H1 (cell line): ENCODE measurements around the gene PLD2. TPM values are rescaled to one million over a fixed set of nuclear protein-coding genes. Genes with fewer than 3 reads are reported as not detected.

ENCODE experiments used
- CTCF ChIA-PET: fragments of 300-600 bp; sonication (Branson Sonifier 250); formaldehyde crosslinking; loops from one replicate; lab custom pipeline; 2021; ENCODE audit not compliant: partially characterized antibody; lab: Charles Lee
- POLR2A ChIA-PET: fragments of 300-600 bp; sonication (Branson Sonifier 250); formaldehyde crosslinking; loops from one replicate; lab custom pipeline; 2021; ENCODE audit warnings: inconsistent platforms; ENCODE audit not compliant: partially characterized antibody; lab: Charles Lee
- DNase-seq, 2 experiments: peaks; one replicate each; pipeline versions ENCODE4 v3.0.0 to v3.0.0-alpha.2; 2010 to 2022; ENCODE audit warnings: low spot score in 2 of 2, low read depth in 1 of 2, mixed read lengths in 1 of 2
- FAIRE-seq: peaks from 2 replicates; lab custom pipeline; 2011; peaks lifted over from hg19 to GRCh38; lab: Jason Lieb, UNC
- H2AFZ ChIP-seq: 2 replicates; pipeline ENCODE4 v1.8.1; 2012; ENCODE audit warnings: low read length, inconsistent platforms
- H2AK5ac ChIP-seq: 2 replicates; pipeline ENCODE4 v1.6.1; 2013; ENCODE audit warnings: low read depth, low read length
- H2BK120ac ChIP-seq: replicated peaks from 2 replicates; pipeline ENCODE3; 2013; ENCODE audit warnings: low read depth, low read length, inconsistent platforms
- H2BK12ac ChIP-seq: 2 replicates; pipeline ENCODE4 v1.6.1; 2013; ENCODE audit warnings: low read depth, low read length
- H2BK15ac ChIP-seq: 2 replicates; pipeline ENCODE4 v1.6.1; 2013; ENCODE audit warnings: low read length
- H2BK20ac ChIP-seq: 2 replicates; pipeline ENCODE4 v1.6.1; 2013; ENCODE audit warnings: low read length
- H2BK5ac ChIP-seq: 2 replicates; pipeline ENCODE4 v1.6.1; 2013; ENCODE audit warnings: low read depth, low read length
- H3K14ac ChIP-seq: 2 replicates; pipeline ENCODE4 v1.6.1; 2013; ENCODE audit warnings: inconsistent platforms; ENCODE audit not compliant: insufficient read length
- H3K18ac ChIP-seq: 2 replicates; pipeline ENCODE4 v1.6.1; 2013; ENCODE audit warnings: low read length; ENCODE audit errors: extremely low read depth
- H3K23ac ChIP-seq: 2 replicates; pipeline ENCODE4 v1.6.1; 2013; ENCODE audit warnings: inconsistent platforms; ENCODE audit not compliant: insufficient read length
- H3K23me2 ChIP-seq: 2 replicates; pipeline ENCODE4 v1.6.1; 2013; ENCODE audit warnings: low read depth, low read length
- H3K27ac ChIP-seq: 2 replicates; pipeline ENCODE4 v1.6.1; 2011; ENCODE audit warnings: low read depth, low read length, inconsistent platforms
- H3K27me3 ChIP-seq, 4 experiments: replicated peaks in 1 of 4; 1 replicate in 1 of 4; 2 replicates in 3 of 4; pipeline versions ENCODE4 v1.6.1 to v1.8.1; 2011 to 2013; ENCODE audit warnings: low read length in 3 of 4, mild to moderate bottlenecking in 3 of 4, inconsistent platforms in 2 of 4, mixed read lengths in 2 of 4, moderate library complexity in 1 of 4; ENCODE audit not compliant: control insufficient read depth in 3 of 4, insufficient read depth in 3 of 4; ENCODE audit errors: extremely low read depth in 1 of 4
- H3K36me3 ChIP-seq, 4 experiments: 2 replicates each; pipeline versions ENCODE4 v1.6.1 to v1.8.1; 2011 to 2013; ENCODE audit warnings: mild to moderate bottlenecking in 4 of 4, low read length in 3 of 4, moderate library complexity in 2 of 4, control low read depth in 1 of 4, inconsistent platforms in 1 of 4; ENCODE audit not compliant: insufficient read depth in 4 of 4, control insufficient read depth in 2 of 4
- H3K4ac ChIP-seq: replicated peaks from 2 replicates; pipeline ENCODE3; 2013; ENCODE audit warnings: low read length, low read depth, mixed read lengths, inconsistent platforms; ENCODE audit not compliant: insufficient read length
- H3K4me1 ChIP-seq, 4 experiments: replicated peaks in 1 of 4; 1 replicate in 1 of 4; 2 replicates in 3 of 4; pipeline versions ENCODE4 v1.6.1 to v1.8.1; 2011 to 2013; ENCODE audit warnings: low read length in 3 of 4, inconsistent platforms in 2 of 4, mixed read lengths in 1 of 4; ENCODE audit not compliant: insufficient read depth in 4 of 4, control insufficient read depth in 3 of 4
- H3K4me2 ChIP-seq, 2 experiments: 2 replicates each; pipeline versions ENCODE4 v1.6.1 to v1.8.1; 2011 to 2013; ENCODE audit warnings: low read depth in 2 of 2, low read length in 2 of 2, control low read depth in 1 of 2, inconsistent platforms in 1 of 2, mild to moderate bottlenecking in 1 of 2; ENCODE audit not compliant: insufficient read depth in 1 of 2
- H3K4me3 ChIP-seq, 4 experiments: fragments of 200-600, 300-600 bp in 1 of 4; sonication (generic), shearing (Covaris generic), sonication (Bioruptor Twin) in 1 of 4; 2 replicates each; pipeline versions ENCODE4 v1.5.1 to v1.8.1; 2011 to 2016; ENCODE audit warnings: low read length in 4 of 4, low read depth in 3 of 4, control low read depth in 2 of 4, inconsistent platforms in 2 of 4, mild to moderate bottlenecking in 2 of 4, mixed read lengths in 1 of 4, moderate library complexity in 1 of 4; ENCODE audit not compliant: insufficient read depth in 2 of 4; ENCODE audit errors: extremely low read depth in 1 of 4
- H3K56ac ChIP-seq: replicated peaks from 2 replicates; pipeline ENCODE3; 2013; ENCODE audit warnings: low read depth, mild to moderate bottlenecking, mixed read lengths, low read length, inconsistent platforms; ENCODE audit not compliant: insufficient read length
- H3K79me1 ChIP-seq: 2 replicates; pipeline ENCODE4 v1.6.1; 2013; ENCODE audit warnings: low read depth, low read length, control low read depth
- H3K79me2 ChIP-seq, 2 experiments: 2 replicates each; pipeline versions ENCODE4 v1.6.1 to v1.8.1; 2012 to 2013; ENCODE audit warnings: low read length in 2 of 2, mild to moderate bottlenecking in 2 of 2, inconsistent platforms in 1 of 2; ENCODE audit not compliant: insufficient read depth in 2 of 2, control insufficient read depth in 1 of 2
- H3K9ac ChIP-seq, 4 experiments: replicated peaks in 1 of 4; 1 replicate in 1 of 4; 2 replicates in 3 of 4; pipeline versions ENCODE4 v1.6.1 to v1.8.1; 2011 to 2013; ENCODE audit warnings: low read depth in 3 of 4, low read length in 3 of 4, control low read depth in 2 of 4, mild to moderate bottlenecking in 2 of 4, moderate library complexity in 2 of 4, inconsistent platforms in 1 of 4; ENCODE audit errors: extremely low read depth in 1 of 4
- H3K9me3 ChIP-seq, 2 experiments: 2 replicates each; pipeline versions ENCODE4 v1.6.1 to v1.8.1; 2012 to 2013; ENCODE audit warnings: mild to moderate bottlenecking in 2 of 2, moderate library complexity in 2 of 2, control low read depth in 1 of 2, inconsistent platforms in 1 of 2, low read depth in 1 of 2, low read length in 1 of 2, mixed read lengths in 1 of 2; ENCODE audit not compliant: insufficient read depth in 2 of 2
- H4K20me1 ChIP-seq, 2 experiments: replicated peaks in 1 of 2; 2 replicates each; pipeline versions ENCODE3 to v1.8.1; 2011 to 2013; ENCODE audit warnings: inconsistent platforms in 2 of 2, low read length in 2 of 2, mild to moderate bottlenecking in 1 of 2; ENCODE audit not compliant: insufficient read depth in 2 of 2, control insufficient read depth in 1 of 2
- H4K5ac ChIP-seq: 2 replicates; pipeline ENCODE4 v1.6.1; 2013; ENCODE audit warnings: low read length, low read depth, mixed read lengths, inconsistent platforms; ENCODE audit not compliant: insufficient read length
- H4K8ac ChIP-seq: 2 replicates; pipeline ENCODE4 v1.8.0; 2013; ENCODE audit warnings: mild to moderate bottlenecking, moderate library complexity, low read length, inconsistent platforms; ENCODE audit not compliant: insufficient read depth; ENCODE audit errors: extremely low read depth
- H4K91ac ChIP-seq: replicated peaks from 2 replicates; pipeline ENCODE3; 2013; ENCODE audit warnings: low read length, mixed read lengths, inconsistent platforms; ENCODE audit not compliant: insufficient read length
- BRCA1 ChIP-seq: IDR thresholded peaks from 2 replicates; pipeline ENCODE4 v1.6.1; 2012; ENCODE audit warnings: low read depth, low read length, improper control_type of control experiment
- HDAC6 ChIP-seq: IDR thresholded peaks from one replicate; pipeline ENCODE4 v1.7.1; 2012; ENCODE audit warnings: low read depth, mild to moderate bottlenecking, inconsistent platforms, low read length, moderate library complexity
- SIX5 ChIP-seq: IDR thresholded peaks from 2 replicates; pipeline ENCODE4 v1.6.1; 2011; ENCODE audit warnings: mild to moderate bottlenecking, low read depth, low read length
- WGBS, 2 experiments: shearing (Covaris generic) in 1 of 2; methylation state at CpG; one replicate each; pipeline versions ENCODE4 v1.1.6 to v1.1.7; 2013 to 2015; ENCODE audit warnings: low lambda C conversion rate in 2 of 2, mixed read lengths in 2 of 2, inconsistent platforms in 1 of 2, low coverage in 1 of 2, missing lambda C conversion rate in 1 of 2; ENCODE audit not compliant: insufficient replicate concordance in 2 of 2, insufficient coverage in 1 of 2, insufficient read length in 1 of 2; ENCODE audit errors: extremely low coverage in 1 of 2, missing lambda C conversion rate in 1 of 2; 5-methylcytosine and 5-hydroxymethylcytosine counted together
- polyA plus RNA-seq, 7 experiments: library from polyadenylated mRNA; depleted of rRNA in 3 of 7; stranded (reverse) in 5 of 7; unstranded in 2 of 7; fragments of >200 nt in 5 of 7; fragments of 200-250 nt in 2 of 7; gene quantifications; 1 replicate in 5 of 7; 2 replicates in 1 of 7; 4 replicates in 1 of 7; pipeline versions ENCODE4 v1.2.1 to v1.2.3, GENCODE V29; 2011 to 2013; ENCODE audit warnings: missing spikeins in 2 of 7, mixed read lengths in 2 of 7
- total RNA-seq: library from RNA; stranded (reverse); fragmentation: NEBNext Ultra II Directional; extraction: Animal tissue kit (Norgen Biotek cat#: 25700); gene quantifications from 2 replicates; pipeline ENCODE4 v1.2.1, GENCODE V29; 2021

PLD2 gene
- total and polyA plus RNA-seq, 2 of the 8 experiments (the other 6 are each of a cell fraction or from before 2014, with no cell fraction given) = 44.3 to 48.4 TPM

DNA sequence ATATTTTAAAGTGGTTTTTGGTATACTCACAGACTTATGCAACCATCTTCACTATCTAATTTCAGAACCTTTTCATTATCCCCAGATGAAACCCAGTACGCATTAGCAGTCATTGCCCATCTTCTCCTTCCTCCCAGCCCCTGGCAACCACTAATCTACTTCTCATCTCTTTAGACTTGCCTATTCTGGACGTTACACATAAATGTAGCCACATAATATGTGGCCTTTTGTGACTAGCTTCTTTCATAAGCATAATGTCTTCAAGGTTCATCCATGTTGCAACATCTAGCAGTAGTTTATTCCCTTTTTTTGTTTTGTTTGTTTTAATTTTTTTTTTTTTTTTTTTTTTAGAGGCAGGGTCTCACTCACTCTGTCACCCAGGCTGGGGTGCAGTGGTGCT, 63.9 kb downstream of the PLD2 start:
- H4K91ac ChIP-seq = no peak overlapping the region
- H4K5ac ChIP-seq = no peak overlapping the region

More for the DNA sequence above, 63.9 kb downstream of the PLD2 start:
- Histone ChIP-seq H2BK12ac (no peak overlapping the region), H3K4me3 (no peak overlapping the region), H3K79me1 (peaks cover 3% of the 10 kb centered on the region; the same call in 1 of the 2 replicates), H4K8ac (no peak overlapping the region), H3K18ac (no peak overlapping the region), H3K23me2 (no peaks in the 10 kb centered on the region), H3K14ac (no peak overlapping the region), H2AFZ (no peak overlapping the region), H3K4me1 (peaks cover 0 to 7% (median 4%) of the 10 kb centered on the region in 4 experiments; a peak in 6 of 7 replicates), H3K23ac (no peak overlapping the region), H3K56ac (no peak overlapping the region), H3K4ac (no peak overlapping the region), H3K9ac (no peak overlapping the region), H3K27me3 (no peaks in the 10 kb centered on the region), H3K4me2 (no peak overlapping the region), H3K79me2 (peaks cover 0 to 2% of the 10 kb centered on the region in 2 experiments; a peak in 1 of 4 replicates), H3K36me3 (no peaks in the 10 kb centered on the region), H4K20me1 (peaks cover 0 to 1% of the 10 kb centered on the region in 2 experiments), H2BK15ac (no peak overlapping the region), H2BK120ac (no peak overlapping the region), H2AK5ac (no peak overlapping the region), H3K27ac (no peak overlapping the region), H2BK5ac (no peak overlapping the region), H2BK20ac (no peak overlapping the region), H3K9me3 (no peaks in the 10 kb centered on the region)
- DNase-seq (no peak), FAIRE-seq (no peak)
- TF ChIP-seq HDAC6 = no peak
- no peak for TF ChIP-seq BRCA1
- TF ChIP-seq SIX5 = no peak
- ChIA-PET CTCF (interaction anchor here (0.8 to 2.1 kb wide), 5 partner anchors 9 to 13 kb away, joined by 3 to 10 read pairs (median 3); no protein-coding TSS in a partner anchor), POLR2A (no interaction called here)
- WGBS, 2 experiments = 86% methylated on average over 2 of the region's 2 CpGs; no CpG with 5 or more reads in 1 of the 2 experiments
